Measurements from ENCODE around the gene HCRTR1.

Gene HCRTR1

DNA sequence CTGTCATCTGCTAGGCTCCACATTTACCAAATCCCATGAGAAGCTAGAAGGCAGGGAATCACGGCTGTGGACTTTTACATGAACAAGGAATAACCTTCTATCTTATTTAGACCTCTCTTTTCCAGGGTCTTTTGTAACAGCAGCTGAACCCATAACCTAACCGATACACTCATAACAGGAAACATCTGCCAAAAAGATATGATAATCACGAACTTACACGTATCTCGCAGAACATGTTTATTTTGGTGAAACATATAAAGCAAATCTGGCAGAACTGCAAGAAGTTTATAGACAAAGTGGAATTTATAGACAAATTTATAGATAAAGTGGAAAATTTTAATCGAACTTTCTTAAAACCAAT, 20.8 kb upstream of the HCRTR1 start:
- DNase-seq (ENCODE audit: low spot score) (no peak), FAIRE-seq (no peak)

DNA sequence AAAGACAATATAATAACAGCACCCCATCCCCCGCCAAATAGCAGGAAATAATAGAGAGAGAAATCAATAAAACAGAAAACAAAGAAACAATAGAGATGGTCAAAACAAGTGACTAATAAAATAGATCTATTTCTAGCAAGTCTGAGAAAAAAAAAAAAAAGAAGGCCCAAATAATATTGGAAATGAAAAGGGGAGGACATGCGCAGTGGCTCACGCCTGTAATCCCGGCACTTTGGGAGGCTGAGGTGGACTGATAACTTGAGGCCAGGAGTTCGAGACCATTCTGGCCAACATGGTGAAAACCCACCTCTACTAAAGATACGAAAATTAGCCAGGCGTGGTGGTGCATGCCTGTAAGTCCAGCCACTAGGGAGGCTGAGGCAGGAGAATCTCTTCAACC, 18.5 kb upstream of the HCRTR1 start:
- DNase-seq (ENCODE audit: low spot score) (no peak), FAIRE-seq (no peak)

DNA sequence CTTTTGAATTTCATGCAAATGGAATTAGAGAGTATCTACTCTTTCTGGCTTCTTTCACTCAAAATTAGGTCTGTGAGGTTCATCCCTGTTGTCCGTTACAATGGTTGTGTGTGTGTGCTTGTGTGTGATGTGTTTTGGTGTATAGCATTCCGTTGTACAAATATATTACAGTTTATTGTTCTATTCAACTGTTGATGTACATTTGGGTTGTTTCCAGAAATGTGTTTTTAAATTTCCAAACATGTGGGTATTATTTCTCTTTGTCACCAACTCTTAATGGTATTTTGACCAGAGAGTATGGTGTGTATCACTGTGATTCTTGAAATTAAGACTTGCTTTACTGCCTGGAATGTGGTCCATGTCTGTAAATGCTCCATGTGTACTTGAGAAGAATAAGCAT, 16.8 kb upstream of the HCRTR1 start:
- no peak for FAIRE-seq
- DNase-seq (ENCODE audit: low spot score), result no peak

DNA sequence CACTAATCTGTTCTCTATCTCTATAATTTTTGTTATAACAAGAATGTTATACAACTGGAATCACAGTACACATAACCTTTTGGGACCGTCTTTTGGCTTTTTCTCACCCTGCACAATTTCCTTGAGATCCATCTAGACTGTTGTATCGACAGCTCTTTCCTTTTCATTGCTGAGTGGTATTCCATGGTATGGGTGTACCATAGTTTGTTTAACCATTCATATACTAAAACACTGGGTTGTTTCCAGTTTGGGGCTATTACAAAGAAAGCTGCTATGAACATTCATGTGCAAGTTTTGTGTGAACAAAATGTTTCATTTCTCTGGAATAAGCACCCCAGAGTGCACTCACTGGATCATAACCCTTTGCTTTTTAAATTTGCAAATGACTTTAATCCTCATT, 15.4 kb upstream of the HCRTR1 start:
- DNase-seq (ENCODE audit: low spot score) (no peak), FAIRE-seq (no peak)

DNA sequence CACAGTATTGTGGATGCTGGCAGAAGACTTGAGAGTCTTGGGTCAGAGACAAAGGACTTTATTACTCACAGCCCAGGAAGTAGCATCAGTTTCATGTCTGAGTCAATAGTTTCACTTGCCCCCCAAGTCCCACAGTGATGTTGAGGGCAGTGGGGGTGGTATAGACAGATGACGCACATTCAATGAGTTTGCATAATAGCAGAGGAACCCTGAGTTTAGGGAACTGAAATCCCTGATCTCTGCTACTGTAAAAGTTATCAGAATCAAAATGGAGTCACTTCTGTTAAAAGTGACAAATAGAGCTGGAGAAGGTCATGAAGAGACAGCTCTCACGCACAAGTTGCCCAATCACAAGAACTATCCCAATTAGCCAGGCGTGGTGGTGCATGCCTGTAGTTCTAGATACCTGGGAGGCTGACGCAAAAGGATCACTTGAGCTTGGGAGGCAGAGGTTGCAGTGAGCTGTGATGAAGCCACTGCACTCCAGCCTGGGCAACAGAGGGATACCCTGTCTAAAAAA, 11.5 kb upstream of the HCRTR1 start:
- no peak for DNase-seq (ENCODE audit: low spot score)

DNA sequence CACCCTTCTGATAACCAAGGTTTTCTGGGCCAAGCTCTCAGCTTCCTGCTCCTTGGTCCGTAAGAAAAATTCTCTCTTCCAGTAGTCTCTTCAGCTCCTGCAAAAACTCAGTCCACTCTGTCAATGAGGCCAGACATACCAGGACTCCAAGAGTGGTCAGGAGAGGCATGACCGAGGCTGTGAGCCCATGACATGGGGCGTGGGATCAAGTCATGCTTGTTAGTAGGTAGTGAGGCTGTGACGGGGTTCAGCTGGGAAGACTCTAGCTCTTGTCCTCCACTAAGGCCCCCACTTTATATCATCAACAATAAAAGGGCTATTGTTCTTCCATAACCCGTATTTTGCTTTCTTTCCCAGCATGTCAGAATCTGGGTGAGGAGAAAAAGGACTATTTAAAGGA, 10.1 kb upstream of the HCRTR1 start:
- no peak for DNase-seq (ENCODE audit: low spot score)
- no peak for FAIRE-seq

More for the DNA sequence above, 11.5 kb upstream of the HCRTR1 start:
- FAIRE-seq, result no peak

DNA sequence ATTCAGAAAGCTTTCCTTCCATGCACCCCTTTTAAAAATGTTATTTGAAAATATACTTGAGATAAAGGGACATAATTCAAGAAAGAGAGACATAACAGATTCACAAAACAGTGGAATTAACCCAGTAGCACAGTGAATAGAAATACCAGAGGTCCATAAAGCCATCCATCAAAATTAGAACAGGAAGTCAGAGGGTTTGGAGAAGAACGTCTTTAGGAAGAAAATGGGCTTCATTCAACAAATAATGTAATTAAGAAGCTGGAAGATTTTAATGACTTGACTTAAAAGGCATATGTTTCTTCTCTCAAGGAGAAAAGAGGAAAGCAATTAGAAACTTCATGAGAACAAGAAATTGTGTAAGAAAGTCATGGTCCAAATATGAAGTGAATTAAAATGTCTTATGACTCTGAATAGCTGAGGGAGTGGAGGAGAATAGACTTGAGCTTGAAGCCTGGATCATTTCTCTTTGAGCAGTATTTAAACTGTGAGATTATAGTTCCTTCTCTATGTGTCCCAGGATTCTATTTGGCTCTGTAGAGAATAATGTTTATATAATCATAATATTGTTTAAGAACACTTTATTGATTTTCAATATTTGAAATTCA, 7.9 kb upstream of the HCRTR1 start:
- FAIRE-seq, result no peak
- DNase-seq (ENCODE audit: low spot score), result no peak

DNA sequence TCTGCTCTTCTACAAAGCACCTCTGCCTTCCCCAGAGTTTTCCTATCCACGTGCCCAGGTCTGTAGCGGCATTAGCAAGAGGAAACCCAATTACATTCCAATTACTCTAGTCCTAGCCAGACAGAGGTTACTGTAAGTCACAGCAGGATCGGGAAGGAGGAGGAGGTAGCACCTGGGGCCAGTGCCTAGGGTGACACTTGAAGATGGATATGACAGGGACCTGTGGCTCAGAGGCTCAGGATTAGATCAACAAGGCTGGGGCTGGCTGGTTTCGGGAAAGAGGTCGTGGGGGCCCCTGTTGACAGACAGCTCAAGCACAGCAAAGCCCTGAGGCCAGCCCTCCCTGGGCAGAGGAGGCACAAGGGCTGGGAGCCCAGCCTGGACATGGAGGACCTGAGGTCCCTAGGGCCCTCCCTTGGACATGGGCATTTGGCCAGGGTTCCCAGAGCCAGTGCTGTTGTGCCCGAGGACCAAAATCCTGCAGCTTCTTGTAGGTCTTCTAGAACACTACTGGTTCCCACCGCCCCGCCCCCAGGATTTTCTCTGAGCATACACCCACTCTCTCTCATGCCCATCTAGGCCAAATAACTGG, 3.0 kb upstream of the HCRTR1 start:
- no peak for FAIRE-seq

DNA sequence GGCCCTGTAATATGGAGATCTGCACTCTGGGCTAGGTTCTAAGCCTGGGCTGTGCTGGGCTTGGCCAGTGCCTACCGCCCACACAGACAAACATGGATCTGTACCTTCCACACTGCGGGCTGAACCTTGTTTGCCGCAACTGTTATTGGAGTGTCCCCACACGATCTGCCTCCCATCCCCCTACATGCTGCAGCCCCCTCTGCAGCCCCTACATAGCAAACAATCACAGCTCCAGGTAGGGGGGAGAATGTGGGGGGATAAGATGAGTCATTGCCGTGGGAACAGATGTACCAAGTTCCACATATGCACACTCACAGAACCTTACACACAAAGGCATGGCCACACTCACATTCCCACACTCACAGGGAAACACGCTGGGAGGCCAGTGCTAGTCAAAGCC, 2.1 kb upstream of the HCRTR1 start:
- no peak for DNase-seq (ENCODE audit: low spot score)
- no peak for FAIRE-seq

More for the DNA sequence above, 3.0 kb upstream of the HCRTR1 start:
- no peak for DNase-seq (ENCODE audit: low spot score)

DNA sequence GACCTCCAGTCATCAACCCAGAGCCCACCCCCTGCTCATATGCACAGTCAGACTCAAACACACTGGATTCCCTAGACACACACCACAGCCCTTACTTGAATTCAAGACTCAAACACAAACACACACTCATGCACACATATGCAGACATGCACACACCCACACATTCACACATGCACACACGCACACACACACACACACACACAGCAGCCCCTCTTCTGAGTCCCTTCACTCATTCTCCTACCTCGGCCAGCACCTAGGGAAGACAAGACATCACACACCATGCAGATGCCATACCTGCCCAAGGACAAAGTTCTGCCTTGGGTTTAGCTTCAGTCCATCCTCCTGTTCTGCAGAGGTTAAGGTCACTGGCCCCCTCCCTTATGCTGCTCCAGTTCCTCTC, 1.6 kb upstream of the HCRTR1 start:
- FAIRE-seq (no peak), DNase-seq (ENCODE audit: low spot score) (no peak)

DNA sequence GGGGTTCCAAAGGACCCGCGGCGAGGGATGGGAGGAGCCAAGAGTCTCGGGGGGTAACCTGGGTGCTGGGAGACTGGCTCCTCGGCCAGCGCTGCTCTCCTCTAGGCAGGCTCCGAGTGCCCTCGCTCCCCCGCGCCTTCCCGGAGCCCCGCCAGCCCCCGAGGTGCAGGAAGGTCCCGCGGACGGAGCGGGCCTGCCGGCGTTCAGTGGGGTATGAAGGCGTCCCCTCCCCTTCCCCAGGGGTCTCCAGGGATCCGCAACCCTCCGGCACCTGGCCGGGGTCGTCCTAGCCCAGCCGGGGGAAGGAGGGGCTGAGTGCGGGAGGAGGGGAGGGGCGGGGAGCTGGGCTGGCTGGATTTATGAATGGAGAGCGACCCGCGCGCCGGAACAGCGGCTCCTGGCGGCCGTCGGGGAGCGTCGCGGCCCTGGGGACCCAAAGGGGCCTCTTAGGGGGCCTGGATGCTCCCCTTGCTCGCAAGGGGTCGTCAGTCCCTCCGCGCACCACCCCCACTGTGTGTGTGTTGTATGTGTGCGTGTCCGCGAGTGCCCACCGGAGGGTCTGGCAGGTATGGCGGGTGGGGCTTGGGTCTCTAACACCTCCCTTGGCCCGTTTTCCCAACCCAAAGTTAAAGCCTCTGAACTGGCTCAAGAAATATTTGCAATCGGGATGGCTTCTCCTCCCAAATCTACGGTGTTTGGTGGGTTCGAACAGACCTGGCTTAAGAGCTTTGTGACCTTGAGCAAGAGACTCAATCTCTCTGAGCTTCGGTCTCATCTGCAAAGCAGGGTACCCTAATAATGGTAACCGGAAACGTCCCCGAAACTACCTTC, 642 bp downstream of the HCRTR1 start:
- DNase-seq (ENCODE audit: low spot score) (no peak), FAIRE-seq (no peak)

DNA sequence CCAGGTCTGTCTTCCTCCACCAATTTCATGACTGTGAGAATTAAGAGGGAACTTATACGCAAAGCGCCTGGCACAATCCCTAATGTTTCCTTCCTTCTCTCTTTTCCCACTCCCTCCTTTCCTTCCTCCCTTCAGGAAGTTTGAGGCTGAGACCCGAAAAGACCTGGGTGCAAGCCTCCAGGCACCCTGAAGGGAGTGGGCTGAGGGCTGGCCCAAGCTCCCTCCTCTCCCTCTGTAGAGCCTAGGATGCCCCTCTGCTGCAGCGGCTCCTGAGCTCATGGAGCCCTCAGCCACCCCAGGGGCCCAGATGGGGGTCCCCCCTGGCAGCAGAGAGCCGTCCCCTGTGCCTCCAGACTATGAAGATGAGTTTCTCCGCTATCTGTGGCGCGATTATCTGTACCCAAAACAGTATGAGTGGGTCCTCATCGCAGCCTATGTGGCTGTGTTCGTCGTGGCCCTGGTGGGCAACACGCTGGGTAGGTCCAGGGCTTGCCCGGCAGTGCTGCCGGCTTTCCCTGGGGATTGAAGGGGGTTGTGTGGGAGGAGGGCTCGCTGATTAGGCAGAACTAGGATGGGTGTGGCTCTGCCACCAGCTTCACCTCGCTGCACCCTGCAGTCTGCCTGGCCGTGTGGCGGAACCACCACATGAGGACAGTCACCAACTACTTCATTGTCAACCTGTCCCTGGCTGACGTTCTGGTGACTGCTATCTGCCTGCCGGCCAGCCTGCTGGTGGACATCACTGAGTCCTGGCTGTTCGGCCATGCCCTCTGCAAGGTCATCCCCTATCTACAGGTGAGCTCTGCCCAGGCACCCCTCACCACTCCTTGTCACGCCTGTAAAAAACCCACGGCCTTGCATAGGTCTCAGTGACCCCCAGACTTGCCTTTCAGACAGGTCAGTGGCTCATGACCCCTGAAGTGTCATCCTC, 1.7 kb downstream of the HCRTR1 start:
- FAIRE-seq, result no peak

DNA sequence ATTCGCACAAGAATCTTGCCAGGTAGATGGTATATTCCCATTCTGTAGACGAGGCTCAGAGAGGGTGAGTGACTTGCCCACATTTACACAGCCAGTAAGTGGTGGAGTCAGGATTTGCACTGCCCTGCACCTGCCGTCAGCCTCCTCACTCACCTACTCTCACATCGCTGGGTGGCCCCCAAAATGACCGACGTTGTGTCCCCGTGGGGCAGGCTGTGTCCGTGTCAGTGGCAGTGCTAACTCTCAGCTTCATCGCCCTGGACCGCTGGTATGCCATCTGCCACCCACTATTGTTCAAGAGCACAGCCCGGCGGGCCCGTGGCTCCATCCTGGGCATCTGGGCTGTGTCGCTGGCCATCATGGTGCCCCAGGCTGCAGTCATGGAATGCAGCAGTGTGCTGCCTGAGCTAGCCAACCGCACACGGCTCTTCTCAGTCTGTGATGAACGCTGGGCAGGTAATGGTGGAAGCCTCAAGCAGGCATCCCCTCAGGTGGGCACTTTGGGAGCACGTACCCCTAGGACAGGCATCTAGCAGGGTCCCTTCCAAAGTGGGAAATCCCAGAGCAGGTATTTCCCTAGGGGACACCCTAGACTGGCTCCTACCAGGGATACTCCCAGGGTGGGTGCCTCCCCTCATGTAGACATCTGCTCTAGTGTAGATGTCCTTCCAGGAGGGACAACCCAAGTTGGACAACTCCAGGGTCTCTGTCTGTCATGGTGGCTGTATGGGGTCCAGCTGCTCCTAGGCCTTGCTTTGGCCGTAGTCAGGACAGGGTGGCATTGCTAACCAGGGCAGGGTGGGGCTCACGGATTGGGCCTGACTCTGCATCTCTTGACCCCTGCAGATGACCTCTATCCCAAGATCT, 3.4 kb downstream of the HCRTR1 start:
- DNase-seq (ENCODE audit: low spot score) (no peak), FAIRE-seq (no peak)

More for the DNA sequence above, 1.7 kb downstream of the HCRTR1 start:
- DNase-seq (ENCODE audit: low spot score), result no peak

DNA sequence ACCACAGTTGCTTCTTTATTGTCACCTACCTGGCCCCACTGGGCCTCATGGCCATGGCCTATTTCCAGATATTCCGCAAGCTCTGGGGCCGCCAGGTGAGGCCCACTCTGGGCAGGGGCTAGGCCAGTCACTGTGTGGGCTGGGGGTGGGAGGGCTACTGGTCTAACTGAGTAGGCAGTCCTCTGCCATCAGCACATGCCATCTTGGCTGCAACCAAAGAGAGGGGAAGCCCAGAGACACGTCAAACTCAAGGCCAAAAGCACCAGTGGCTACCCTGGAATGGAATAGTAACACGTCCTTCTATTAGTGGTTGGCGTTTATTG, 4.0 kb downstream of the HCRTR1 start:
- FAIRE-seq (no peak), DNase-seq (ENCODE audit: low spot score) (no peak)

DNA sequence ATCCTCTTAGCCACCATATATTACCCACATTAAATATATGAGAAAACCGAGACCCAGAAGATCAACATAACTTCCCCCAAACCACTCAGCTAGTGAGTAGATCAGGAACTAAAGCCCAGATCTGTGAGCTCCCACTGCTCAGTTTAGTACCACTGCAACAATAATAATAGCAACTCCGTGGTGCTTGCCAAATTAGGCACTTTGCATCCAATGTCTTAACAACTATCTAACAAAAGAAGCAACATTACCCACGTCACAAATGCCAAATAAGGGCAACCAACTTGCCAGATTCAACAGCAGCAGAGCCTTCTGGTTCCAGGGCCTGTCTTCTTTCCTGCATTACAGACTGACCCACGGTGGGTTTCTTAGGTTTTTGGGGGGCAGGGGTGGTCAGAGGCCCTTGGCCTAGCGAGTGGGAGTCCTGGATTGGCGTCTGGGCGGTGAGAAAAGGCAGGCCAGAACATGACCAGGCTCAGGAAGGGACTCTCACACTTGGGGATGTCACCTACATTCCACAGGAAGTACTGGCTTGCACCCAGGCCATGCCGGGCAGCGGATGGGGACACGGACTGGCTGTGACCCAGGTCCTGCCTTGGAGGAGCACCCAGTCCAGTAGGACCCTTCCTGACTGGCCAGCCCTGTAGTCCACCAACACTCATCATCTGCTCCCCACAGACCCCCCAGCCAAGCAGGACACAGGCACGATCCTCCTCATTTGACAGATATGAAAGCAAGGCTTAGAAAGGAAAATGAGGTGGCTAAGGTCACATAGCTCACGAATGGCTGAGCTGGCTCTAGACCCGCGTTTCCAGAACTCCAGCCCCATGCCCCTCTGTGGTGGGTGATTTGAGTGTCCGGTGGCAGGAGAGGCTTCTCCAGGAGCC, 4.6 kb downstream of the HCRTR1 start:
- no peak for FAIRE-seq

DNA sequence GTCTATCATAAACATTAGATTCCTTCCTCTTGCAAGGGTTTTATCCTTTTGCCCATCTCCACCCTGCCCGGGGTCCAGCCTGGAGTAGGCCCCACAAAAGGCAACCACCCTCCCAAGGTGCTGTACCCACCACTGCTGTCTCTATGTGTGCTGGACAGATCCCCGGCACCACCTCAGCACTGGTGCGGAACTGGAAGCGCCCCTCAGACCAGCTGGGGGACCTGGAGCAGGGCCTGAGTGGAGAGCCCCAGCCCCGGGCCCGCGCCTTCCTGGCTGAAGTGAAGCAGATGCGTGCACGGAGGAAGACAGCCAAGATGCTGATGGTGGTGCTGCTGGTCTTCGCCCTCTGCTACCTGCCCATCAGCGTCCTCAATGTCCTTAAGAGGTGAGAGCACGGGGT, 5.9 kb downstream of the HCRTR1 start:
- DNase-seq (ENCODE audit: low spot score) (no peak), FAIRE-seq (no peak)

More for the DNA sequence above, 4.6 kb downstream of the HCRTR1 start:
- no peak for DNase-seq (ENCODE audit: low spot score)

DNA sequence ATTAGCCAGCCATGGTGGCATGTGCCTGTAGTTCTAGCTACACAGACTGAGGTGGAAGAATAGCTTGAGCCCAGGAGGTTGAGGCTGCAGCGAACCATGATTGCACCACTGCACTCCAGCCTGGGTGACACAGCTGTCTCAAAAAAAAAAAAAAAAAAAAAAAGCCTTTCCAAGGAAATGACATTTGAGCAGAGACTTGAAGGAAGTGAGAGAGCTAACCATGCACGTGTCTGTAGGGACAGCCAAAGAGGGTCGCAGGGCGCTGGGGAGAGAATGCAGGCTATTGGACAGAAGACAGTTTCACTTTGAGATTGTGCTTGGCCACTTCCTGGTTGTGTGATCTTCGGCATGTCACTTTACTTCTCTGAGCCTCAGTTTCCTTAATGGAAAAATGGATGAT, 6.8 kb downstream of the HCRTR1 start:
- DNase-seq (ENCODE audit: low spot score) (no peak), FAIRE-seq (no peak)

DNA sequence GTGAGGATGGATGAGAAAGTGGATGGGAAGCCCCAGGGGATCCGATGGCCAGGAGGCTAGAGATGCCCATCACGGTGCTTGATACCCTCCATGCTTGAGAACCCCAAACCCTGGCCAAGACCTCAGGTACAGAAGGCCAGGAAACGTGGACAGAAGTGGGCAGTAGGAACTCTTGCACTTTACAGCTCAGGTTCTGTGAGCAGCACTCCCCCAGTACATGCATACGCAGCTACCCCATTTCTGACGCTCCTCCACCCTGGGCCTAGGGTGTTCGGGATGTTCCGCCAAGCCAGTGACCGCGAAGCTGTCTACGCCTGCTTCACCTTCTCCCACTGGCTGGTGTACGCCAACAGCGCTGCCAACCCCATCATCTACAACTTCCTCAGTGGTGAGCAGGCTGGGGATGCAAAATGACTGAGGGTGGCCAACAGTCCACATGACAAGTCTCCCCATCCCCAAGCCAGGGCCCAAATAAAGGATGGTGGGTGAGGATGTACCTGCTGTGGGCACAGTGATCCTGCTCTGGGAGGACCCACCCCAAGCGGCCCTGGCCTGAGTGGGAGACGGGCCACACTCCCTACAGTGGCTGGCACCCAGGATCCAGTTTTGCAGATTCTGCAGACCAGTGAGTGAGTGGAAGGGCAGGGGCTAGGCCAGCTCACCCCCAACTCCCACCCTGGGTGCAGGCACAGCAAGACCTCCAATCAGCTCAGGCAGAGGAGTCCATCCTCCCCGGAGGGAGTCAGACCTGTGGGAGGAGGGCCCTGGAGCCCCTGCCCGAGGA, 7.4 kb downstream of the HCRTR1 start:
- DNase-seq (ENCODE audit: low spot score), result no peak
- FAIRE-seq, result no peak
